Coronary artery (tissue), 2 donors: ENCODE results near the gene SYS1.
"Not testable (repeated sequence)": the region's sequence is repeated elsewhere in the genome, so short reads cannot be mapped to it uniquely, and the experiment has no call there.

Experiments used
- DNase-seq: peaks from one replicate; pipeline ENCODE4 v3.0.0-alpha.2; 2017; ENCODE audit warnings: low spot score
- H3K27ac ChIP-seq, 2 donors: fragments of 200-600 bp; sonication (generic); one replicate each; pipeline ENCODE4 v1.5.1; 2016 to 2019
- H3K4me3 ChIP-seq: fragments of 200-600 bp; sonication (generic); 2 replicates; pipeline ENCODE4 v1.5.1; 2016; ENCODE audit warnings: mild to moderate bottlenecking, moderate library complexity
- CTCF ChIP-seq: fragments of 200-600 bp; sonication (generic); IDR thresholded peaks from one replicate; pipeline ENCODE4 v1.5.1; 2019; ENCODE audit warnings: antibody characterized with exemption

SYS1 gene

GRCh38 chr20:45350217-45350616 lies 12.7 kb upstream of the SYS1 start:
- H3K27ac ChIP-seq, result no peak overlapping the region
- DNase-seq, result no peak
- no peak for TF ChIP-seq CTCF
- no peak overlapping the region for H3K4me3 ChIP-seq

GRCh38 chr20:45350795-45351194 lies 12.2 kb upstream of the SYS1 start:
- DNase-seq, H3K4me3 ChIP-seq, H3K27ac ChIP-seq: not testable (repeated sequence)

GRCh38 chr20:45352729-45353128 lies 10.2 kb upstream of the SYS1 start:
- DNase-seq, result no peak
- no peak overlapping the region for H3K27ac ChIP-seq
- TF ChIP-seq CTCF, result no peak
- H3K4me3 ChIP-seq, result no peak overlapping the region

GRCh38 chr20:45353746-45354145 lies 9.2 kb upstream of the SYS1 start:
- Histone ChIP-seq H3K4me3 (no peak overlapping the region), H3K27ac (no peak overlapping the region)
- no peak for DNase-seq
- no peak for TF ChIP-seq CTCF

DNA sequence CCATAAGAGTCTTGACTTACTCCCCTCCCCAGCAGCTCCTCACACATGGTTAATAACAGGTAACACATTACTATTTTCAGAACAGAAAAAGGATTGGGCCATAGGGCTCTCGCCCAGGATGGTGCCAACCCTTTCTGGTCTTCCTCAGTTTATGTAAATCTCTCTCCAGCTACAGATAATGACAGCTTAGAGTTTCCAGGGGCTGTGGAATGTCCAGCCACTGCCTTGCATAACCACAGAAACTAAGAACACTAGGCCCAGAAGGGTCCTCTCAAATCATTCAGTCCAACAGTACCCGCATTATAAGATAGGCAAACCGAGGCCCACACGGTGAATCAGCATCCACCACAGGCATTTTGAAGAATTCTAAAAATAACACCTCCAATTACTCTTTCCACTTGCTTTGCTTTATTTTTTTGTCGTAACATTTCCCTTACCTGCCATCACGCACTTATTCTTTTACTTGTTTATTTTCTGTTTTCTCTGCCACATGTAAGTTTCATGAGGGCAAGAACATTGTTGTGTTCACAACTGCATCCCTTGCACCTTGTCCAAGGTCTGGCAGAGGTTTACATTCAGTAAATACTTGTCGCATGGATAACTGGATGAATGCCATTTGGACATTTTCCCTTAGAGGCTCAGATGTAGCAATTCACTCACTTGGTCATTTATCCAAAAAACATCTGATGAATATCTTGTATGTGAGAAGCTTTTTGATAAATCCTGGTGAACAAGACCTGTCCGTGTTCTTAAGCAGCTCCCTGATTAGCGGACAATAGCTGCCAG lies 8.3 kb upstream of the SYS1 start:
- DNase-seq, result no peak
- no peak overlapping the region for H3K27ac ChIP-seq
- no peak for TF ChIP-seq CTCF
- H3K4me3 ChIP-seq, result no peak overlapping the region

DNA sequence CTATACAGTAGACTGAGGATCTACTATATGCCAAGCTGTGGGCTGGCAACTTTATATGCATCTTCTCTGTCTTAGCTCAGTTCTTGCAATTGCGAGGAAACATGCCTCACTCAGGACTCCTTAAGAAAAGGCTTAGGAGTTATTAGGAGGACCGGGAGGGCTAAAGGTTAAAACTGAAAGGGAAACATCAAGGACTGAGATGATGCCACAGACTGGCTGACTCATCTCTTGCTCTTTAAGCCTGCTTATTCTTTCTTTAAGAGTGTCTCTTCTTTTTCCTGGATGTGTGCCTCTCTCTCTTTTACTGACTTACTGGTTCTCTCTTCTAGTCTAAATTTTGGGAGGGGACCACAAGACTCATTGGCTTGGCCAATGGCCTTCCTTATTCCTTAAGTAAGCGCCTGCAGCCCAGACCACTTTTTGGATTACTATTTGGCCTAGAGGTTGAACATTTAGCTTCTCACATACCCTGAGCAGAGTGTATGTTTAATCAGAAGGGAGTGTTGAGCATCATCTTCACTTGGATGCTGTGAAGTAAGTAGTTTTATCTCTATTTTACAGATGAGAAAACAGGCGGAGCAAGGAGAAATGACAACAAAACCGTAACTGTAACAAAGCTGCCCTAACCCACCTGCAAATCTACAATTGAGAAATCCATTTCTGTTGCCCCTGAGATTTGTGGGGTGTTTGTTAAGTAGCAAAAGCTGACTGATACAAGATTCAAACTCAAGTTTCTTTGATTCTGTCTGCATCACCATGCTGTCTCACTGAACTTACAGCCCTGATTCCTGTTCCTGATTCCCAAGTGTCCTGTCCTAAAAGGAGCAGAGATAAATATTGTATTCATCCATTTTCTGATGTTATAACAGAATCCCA lies 7.5 kb upstream of the SYS1 start:
- no peak for TF ChIP-seq CTCF
- no peak overlapping the region for H3K27ac ChIP-seq
- H3K4me3 ChIP-seq, result no peak overlapping the region
- DNase-seq, result no peak

DNA sequence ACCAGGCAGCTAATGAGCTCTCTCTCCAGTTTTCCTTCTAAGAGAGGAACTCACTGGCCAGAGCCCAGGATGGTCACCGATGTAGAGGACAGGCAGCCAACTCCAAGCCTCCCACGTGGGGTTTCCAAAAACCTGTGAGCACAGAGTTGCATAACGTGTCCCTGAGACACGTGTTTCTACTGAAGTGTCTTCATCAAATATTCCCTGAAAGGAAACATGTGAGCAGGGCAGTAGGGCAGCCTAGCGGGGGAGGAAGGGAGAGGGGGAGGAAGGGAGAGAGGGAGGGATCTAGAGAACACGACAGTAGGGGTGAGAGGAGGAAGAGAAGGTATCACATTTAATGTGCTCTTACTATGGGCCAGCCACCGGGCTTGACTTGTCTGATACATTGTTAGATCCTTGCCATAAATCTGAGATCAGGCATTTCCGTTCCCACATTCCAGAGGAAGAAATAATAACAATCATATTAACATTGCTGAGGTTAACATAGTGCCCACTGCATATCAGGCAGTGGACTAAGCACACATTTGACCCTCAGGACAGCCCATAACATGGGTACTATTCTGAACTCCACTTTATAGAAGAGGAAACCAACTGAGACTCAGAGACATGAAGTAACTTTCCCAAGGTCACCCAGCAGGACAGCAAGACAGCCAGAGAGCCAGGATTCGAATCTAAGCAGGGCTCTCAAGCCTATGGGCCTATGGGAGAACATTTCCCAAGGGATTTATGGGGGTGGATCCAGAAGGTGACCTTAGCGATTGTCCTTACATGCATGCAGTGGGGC lies 4.5 kb upstream of the SYS1 start:
- H3K4me3 ChIP-seq, result peak overlapping the region; percentile 45
- peak overlapping the region; percentile 84 to 92 for H3K27ac ChIP-seq
- peak; percentile 93 for DNase-seq
- no peak for TF ChIP-seq CTCF
